ENCODE data around the gene PRXL2B. TPM values are rescaled to one million over a fixed set of nuclear protein-coding genes. Genes with fewer than 3 reads are reported as not detected.
"Not testable (repeated sequence)": the region's sequence is repeated elsewhere in the genome, so short reads cannot be mapped to it uniquely, and the experiment has no call there.

PRXL2B gene
- polyA plus RNA-seq, 3 donors: 39.7 to 50.5 (median 48.7) TPM

DNA sequence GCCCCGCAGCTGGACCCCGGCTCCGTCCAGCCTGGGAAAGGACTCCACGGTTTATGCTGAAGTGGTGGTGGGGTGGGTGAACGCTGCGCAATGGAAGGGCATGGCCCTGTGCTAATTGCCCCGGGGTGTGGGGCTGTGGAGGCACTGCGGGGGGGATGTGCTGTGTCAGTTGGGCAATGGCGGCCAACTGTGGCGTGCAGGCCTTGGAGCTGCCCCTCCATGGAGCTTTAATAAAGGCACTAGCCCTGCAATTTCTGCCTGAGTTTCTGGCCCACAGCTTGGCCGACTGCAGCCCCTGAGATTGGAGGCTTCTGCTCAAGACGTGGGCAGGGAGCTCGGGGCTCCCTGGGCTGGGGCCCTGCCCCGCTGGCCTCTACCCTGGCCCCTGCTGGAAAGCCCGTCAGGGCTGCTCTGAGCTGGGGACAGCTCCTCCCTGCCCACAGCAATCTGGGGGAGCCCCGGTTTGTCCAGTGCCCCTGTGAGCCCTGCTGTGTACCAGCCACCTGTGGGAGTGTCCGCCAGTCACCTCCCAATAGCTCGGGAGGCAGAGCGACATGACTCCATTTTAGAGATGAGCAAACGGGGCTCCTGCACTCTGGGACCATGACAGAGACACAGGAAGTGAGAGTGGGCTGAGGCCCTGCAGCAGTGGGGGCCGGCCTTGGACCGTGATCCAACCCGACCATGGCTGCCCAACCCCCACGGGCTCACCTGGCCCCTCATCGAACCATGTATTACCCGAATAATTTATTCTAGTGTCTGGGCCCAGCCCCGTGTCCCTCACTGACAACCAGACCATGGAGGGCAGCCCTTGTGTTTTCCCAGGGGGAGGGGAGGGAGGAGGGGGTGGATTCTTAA lies 39.1 kb upstream of the PRXL2B start:
- DNase-seq: no peak

DNA sequence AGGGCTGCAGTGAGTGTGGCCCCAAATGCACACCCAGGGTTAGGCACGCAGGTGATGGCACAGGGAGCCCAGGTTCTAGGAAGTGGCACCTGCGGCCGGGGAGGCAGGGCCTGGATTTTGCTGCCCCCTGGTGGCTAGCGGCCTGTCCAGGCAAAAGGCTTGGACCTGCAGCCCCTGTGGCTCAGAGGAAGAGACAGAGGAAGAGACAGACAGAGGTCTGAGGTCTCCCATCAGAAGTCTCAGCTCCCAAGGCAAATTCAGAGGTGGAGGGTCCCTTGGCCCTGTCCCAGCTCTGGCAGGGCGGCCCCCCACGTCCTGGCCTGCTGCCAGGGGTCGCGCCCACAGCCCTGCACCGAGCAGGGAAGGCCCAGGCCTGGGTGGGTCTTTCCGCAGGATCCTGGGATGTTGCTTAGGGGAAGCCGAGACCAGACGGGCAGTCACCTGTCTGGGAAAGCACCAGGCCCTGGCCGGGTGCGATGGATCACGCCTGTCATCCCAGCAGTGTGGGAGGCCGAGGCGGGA lies 38.4 kb upstream of the PRXL2B start:
- DNase-seq: peak; percentile 73

GRCh38 chr1:2549367-2550029 lies 37.1 kb upstream of the PRXL2B start:
- not testable (repeated sequence) for DNase-seq

- not testable (repeated sequence) for DNase-seq
Measured at GRCh38 chr1:2550309-2550861, 36.2 kb upstream of the PRXL2B start.

DNA sequence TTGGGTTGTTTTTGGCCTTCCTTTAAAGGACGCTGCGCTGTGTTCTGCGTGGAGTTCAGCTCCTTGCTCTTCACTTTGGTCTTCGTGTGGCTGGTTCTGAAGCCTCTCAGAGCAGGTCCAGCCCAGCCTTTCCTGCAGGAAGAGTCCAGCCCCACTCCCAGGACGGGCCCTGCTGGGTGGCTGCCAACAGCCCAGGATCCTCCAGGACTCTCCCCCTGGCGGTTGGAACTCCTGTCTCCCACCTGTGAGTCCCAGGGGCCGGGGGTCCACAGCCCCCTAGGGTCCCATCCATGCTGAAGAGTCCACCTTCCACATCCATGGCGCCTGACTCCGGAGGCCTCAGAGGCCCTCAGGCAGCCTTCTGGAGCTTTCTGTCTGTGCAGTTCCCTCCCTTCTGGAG lies 35.0 kb upstream of the PRXL2B start:
- not testable (repeated sequence) for DNase-seq

- DNase-seq: no peak
Measured at GRCh38 chr1:2552189-2552588, 34.4 kb upstream of the PRXL2B start.

DNA sequence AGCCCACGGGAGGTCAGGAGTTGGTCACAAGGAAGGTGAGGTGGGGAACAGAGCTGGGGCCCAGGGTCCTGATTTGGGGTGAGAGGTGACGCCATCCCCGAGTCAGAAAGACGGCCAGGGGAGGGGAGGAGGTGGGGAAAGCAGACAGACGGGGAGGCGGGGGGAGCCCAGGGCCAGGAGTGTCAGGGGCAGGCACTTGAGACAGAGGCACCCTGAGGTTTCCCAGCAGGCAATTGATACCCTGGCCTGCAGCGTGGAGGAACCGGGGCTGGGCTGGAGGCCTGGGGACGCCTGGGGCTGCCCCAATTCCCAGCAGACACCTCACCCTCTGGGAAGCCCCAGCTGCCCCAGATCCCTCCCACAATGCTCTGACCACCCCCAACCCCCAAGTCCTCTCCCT lies 33.5 kb upstream of the PRXL2B start:
- not testable (repeated sequence) for DNase-seq

- no peak for DNase-seq
Measured at GRCh38 chr1:2553871-2554620, 32.5 kb upstream of the PRXL2B start.

DNA sequence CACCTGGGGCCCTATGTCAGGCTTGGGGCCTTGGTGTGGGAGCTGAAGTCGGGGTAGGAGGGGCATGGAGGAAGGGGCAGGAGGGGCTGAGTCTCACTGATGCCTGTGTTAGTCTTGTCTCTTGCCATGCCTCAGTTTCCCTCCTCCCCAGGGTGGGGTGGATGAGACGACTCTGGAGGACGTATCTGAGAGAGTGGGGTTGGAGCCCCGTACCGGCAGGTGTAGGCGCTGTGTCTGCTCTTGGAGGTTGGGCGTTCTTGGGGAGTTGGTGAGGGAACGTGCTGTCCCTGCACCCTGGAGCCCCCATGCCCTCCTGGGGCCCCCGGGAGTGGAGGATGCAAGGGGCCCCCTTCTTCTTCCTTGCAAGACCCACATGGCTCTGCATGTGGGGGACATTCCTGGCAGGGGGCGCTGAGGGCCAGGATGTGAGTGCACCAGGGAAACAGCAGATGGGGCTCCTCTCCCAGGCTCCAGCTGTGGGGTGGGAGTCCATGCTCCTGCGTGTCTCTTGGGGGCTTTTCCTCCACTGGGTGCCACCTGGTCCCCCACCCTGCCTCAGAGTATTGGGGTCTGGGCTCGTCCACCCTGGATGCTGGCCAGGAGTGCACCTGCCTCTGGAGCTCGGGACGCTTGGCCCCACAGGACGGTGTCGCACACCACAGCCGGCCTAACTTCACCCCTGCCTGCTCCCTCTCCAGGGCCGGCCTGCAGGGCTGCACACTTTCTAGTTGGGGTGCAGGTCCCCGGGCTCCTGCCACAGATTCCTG lies 31.8 kb upstream of the PRXL2B start:
- no peak for DNase-seq

DNA sequence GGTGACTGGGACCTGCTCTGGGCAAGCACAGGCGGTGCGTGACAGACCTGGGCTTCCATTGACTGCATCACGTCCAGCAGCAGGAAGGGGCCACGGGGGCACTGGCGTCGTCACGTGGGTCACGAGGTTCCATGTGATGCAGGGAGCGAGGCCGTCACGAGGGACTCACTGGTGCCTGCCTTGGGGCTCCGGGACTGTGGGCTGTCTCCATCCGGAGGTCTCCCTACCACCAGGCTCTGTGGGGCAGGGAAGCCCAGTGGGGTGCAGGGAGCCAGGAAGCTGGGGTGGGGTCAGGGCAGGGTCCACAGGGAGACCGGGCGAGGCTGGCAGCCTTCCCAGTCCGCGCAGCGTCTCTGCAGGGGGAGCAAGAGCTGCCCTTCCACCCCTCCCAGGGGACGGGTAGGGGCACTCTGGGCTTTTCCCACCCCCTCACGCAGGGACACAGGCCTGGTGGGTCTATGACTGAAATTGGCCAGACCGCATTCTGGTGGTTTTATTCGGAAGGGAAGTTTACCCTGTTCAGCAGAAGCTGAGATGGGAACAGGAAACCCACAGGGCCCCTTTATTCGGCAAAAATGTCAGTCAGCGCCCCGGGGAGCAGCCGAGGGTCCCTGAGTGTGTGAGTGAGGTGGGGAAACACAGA lies 30.8 kb upstream of the PRXL2B start:
- no peak for DNase-seq

DNA sequence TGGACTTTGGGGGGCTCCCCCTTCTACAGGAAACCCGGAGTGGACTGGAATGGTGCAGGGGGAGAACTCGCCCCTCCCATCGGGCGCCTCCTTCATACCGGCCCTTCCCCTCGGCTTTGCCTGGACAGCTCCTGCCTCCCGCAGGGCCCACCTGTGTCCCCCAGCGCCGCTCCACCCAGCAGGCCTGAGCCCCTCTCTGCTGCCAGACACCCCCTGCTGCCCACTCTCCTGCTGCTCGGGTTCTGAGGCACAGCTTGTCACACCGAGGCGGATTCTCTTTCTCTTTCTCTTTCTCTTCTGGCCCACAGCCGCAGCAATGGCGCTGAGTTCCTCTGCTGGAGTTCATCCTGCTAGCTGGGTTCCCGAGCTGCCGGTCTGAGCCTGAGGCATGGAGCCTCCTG lies 30.3 kb upstream of the PRXL2B start, which contains the start of gene TNFRSF14:
Gene TNFRSF14, plus strand, starts transcription at position 95 of the 401 bp plus-strand sequence. Its CDS starts 294 bp downstream, at position 389.
- no peak for DNase-seq

DNA sequence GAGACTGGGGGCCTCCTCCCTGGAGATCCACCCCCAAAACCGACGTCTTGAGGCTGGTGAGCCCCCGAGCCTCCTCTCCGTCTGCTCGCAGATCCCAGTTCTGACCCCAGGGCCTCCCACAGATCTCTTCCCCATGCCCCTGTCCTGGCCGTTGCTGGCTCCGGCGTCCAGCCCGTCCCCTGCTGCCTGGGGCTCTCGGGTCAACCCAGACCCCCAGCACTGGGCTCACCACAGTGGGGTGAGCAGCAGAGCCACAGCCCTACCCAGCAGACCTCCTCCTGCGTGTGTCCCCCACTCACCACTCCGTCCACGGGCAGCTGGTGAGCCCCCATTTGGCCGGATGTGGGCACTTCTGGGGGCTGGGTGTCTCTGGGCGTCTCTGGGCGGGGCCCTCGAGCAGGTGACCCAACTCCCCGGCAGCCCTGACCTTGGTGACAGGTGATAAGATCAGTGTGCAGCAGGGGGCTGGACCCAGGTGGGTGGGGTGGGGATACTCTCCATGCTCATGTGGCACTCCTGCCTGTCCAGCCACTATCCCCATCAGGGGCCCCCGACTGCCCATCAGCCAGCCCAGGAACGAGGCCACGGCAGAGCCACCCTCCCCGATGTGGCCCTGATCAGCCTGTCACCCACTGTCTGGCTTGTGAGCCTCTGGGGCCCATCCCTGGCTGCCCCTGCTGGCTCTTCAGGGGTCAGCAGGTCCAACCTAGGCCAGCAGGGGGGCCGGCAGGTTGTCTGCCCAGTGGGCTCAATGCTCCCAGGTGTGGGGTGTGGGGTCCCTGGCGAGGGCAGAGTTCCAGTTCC lies 29.7 kb upstream of the PRXL2B start:
- DNase-seq: no peak

- no peak for DNase-seq
Measured at GRCh38 chr1:2557482-2558400, 28.8 kb upstream of the PRXL2B start.

GRCh38 chr1:2558420-2558819 lies 28.2 kb upstream of the PRXL2B start:
- no peak for DNase-seq

DNA sequence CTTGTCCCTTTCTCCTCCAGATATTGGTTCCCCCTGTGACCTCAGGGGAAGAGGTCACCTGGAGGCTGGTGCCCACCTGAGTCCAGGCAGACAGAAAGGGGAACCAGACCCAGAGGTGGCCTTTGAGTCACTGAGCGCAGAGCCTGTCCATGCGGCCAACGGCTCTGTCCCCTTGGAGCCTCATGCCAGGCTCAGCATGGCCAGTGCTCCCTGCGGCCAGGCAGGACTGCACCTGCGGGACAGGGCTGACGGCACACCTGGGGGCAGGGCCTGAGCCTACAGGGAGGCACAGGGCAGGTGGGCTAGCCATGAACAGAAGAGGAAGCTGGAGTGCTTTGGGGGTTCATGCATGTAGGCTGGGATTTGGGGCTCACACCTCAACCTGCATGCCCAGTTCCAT lies 27.7 kb upstream of the PRXL2B start:
- no peak for DNase-seq

DNA sequence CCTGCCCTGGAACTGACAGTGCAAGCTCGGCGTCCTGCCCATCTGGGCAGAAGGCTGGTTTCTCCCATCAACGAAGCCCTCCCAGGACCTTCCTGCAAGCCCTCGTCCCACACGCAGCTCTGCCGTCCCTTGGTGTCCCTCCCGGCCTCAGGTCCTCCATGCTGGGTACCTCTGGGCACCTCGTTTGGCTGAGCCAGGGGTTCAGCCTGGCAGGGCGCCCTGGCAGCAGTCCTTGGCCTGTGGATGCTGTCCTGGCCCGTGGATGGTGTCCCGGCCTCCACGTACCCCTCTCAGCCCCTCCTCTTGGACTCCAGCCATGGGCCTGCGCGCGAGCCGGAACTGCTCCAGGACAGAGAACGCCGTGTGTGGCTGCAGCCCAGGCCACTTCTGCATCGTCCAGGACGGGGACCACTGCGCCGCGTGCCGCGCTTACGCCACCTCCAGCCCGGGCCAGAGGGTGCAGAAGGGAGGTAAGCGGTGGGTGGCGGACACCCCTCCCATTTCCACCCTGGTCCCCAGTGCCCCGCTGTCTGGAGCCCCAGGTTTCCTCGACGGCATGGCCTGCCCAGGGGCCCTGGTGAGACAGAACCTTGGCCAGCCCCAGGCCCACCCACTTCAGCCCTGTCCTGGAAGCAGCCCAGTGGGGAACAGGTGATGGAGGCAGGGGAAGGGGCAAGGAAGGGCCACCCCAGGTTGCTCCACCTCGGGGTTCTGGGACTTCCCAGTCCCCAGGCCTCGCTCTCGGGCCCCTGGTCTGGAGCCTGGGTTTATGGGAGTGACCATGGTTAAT lies 26.9 kb upstream of the PRXL2B start:
- DNase-seq: no peak

DNA sequence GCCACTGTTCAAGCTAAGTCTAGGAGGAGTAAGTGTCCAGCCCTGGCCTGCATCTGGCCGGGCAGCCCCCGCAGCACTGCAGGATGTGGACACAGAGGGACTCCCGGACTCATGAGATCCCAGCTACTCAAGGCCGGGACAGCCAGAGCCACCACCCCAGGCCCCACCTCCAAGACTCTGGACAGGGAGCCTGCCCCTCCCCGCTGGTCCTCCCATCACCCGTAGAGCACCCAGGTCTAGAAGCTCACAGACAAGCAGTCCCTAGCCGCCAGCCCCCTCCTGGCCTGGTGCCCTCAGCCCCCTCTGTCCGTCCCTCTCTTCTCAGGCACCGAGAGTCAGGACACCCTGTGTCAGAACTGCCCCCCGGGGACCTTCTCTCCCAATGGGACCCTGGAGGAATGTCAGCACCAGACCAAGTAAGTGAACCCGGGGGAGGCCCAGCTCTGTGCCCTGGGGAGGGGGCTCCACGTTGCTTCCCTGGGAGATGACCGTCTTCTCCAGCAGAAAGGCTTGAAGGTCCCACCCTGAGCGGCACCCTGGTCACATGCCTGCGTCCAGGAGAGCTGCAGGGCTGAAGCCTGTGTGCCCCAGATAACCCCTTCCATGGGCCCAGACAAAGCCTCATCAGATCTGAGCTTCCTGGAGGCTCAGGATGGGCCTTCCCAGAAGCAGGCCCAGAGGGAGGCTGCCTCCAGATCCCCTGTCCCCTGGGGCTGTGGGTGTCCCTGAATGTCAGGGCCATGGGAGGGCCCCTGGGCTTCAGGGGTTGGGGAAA lies 26.1 kb upstream of the PRXL2B start:
- no peak for DNase-seq

Measured in renal pelvis (tissue), 4 donors.